OCI-LY1 (cell line): ENCODE measurements around the gene VPS35.

Experiments used
- H2AFZ ChIP-seq: fragments of 200-600 bp; sonication (generic), shearing (Covaris generic); 2 replicates; pipeline ENCODE4 v1.6.0; 2014; ENCODE audit warnings: antibody characterized with exemption, mild to moderate bottlenecking, low read length
- H3F3A ChIP-seq: fragments of 200-600 bp; sonication (generic), shearing (Covaris generic); 2 replicates; pipeline ENCODE4 v1.6.0; 2014; ENCODE audit warnings: mild to moderate bottlenecking, antibody characterized with exemption, low read length, moderate library complexity; ENCODE audit not compliant: insufficient read depth
- H3K27ac ChIP-seq: fragments of 200-600 bp; sonication (generic); 2 replicates; pipeline ENCODE4 v1.5.1; 2014; ENCODE audit warnings: low read length, mixed run types, mild to moderate bottlenecking, low read depth; ENCODE audit not compliant: poor library complexity, severe bottlenecking
- H3K27me3 ChIP-seq: fragments of 200-600 bp; sonication (generic); 2 replicates; pipeline ENCODE4 v1.6.0; 2014; ENCODE audit warnings: antibody characterized with exemption, mild to moderate bottlenecking, low read length, moderate library complexity; ENCODE audit not compliant: insufficient read depth
- H3K36me3 ChIP-seq: fragments of 200-600 bp; sonication (generic); 2 replicates; pipeline ENCODE4 v1.6.1; 2014; ENCODE audit warnings: mild to moderate bottlenecking, antibody characterized with exemption, low read length, moderate library complexity, mixed read lengths; ENCODE audit not compliant: insufficient read depth
- H3K4me1 ChIP-seq: fragments of 200-600 bp; sonication (generic); 2 replicates; pipeline ENCODE4 v1.5.1; 2014; ENCODE audit warnings: mild to moderate bottlenecking, low read length, moderate library complexity; ENCODE audit not compliant: insufficient read depth, severe bottlenecking
- H3K4me2 ChIP-seq: fragments of 200-600 bp; sonication (generic), shearing (Covaris generic); 2 replicates; pipeline ENCODE4 v1.6.1; 2014; ENCODE audit warnings: low read length
- H3K4me3 ChIP-seq: fragments of 200-600 bp; sonication (generic); 2 replicates; pipeline ENCODE4 v1.5.1; 2014; ENCODE audit warnings: low read length, low read depth, mild to moderate bottlenecking, mixed read lengths; ENCODE audit not compliant: poor library complexity, severe bottlenecking
- H3K79me2 ChIP-seq: fragments of 200-600 bp; shearing (Covaris generic); 2 replicates; pipeline ENCODE4 v1.6.1; 2016; ENCODE audit warnings: mixed run types, low read length, mixed read lengths; ENCODE audit not compliant: insufficient read depth
- H3K9ac ChIP-seq: fragments of 200-600 bp; sonication (generic), shearing (Covaris generic); 2 replicates; pipeline ENCODE4 v1.6.1; 2014; ENCODE audit warnings: mild to moderate bottlenecking, low read length, mixed read lengths
- H3K9me2 ChIP-seq: fragments of 200-600 bp; sonication (generic), shearing (Covaris generic); 2 replicates; pipeline ENCODE4 v1.6.1; 2014; ENCODE audit warnings: low read depth, mild to moderate bottlenecking, low read length, mixed read lengths
- H3K9me3 ChIP-seq: fragments of 200-600 bp; shearing (Covaris generic); 2 replicates; pipeline ENCODE4 v1.6.1; 2014; ENCODE audit warnings: low read length, mixed read lengths
- H4K20me1 ChIP-seq: fragments of 200-600 bp; sonication (generic), shearing (Covaris generic); 2 replicates; pipeline ENCODE4 v1.6.0; 2016; ENCODE audit warnings: mild to moderate bottlenecking, low read length; ENCODE audit not compliant: insufficient read depth
- CTCF ChIP-seq: fragments of 200-600 bp; sonication (generic), shearing (Covaris generic); IDR thresholded peaks from 2 replicates; pipeline ENCODE4 v1.5.1; 2017; ENCODE audit warnings: mild to moderate bottlenecking, antibody characterized with exemption, low read length, moderate library complexity, mixed read lengths
- EZH2 ChIP-seq: fragments of 200-600 bp; sonication (generic), shearing (Covaris generic); IDR thresholded peaks from 2 replicates; pipeline ENCODE4 v1.8.0; 2017; ENCODE audit warnings: borderline replicate concordance, mixed run types, mild to moderate bottlenecking, antibody characterized with exemption, low read length, moderate library complexity, mixed read lengths

The VPS35 gene

GRCh38 chr16:46651305-46651704, 37.7 kb downstream of the VPS35 start:
- Histone ChIP-seq H3K27ac (no peak overlapping the region), H3K9me2 (no peaks in the 10 kb centered on the region)
- TF ChIP-seq EZH2 = no peak
- TF ChIP-seq CTCF = no peak

DNA sequence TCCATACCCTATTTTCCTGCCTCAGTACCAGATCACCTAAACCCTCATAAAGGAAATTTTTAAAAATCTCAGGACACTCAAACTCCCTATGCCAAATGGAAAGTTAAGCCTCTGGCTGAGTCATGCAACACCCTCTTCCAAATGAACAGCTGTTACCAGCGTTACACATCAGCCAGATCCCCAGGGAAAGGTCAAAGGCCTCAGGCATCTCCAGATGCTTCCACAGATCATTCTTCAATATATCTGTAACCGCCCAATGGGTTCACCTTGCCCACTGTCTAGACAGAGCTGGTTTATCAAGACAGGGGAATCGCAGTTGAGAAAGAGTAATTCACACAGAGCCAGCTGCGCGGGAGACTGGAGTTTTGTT, 38.7 kb downstream of the VPS35 start:
- H3K27me3 ChIP-seq = no peaks in the 10 kb centered on the region
- no peak overlapping the region for H3K27ac ChIP-seq
- H3K9me2 ChIP-seq = no peaks in the 10 kb centered on the region
- H3K79me2 ChIP-seq = no peaks in the 10 kb centered on the region
- H3K9ac ChIP-seq = no peak overlapping the region
- no peak overlapping the region for H2AFZ ChIP-seq
- H3K4me1 ChIP-seq = no peaks in the 10 kb centered on the region
- no peaks in the 10 kb centered on the region for H3K9me3 ChIP-seq
- no peak overlapping the region for H3K4me3 ChIP-seq
- TF ChIP-seq EZH2 (no peak), CTCF (no peak)
- H3K4me2 ChIP-seq = no peak overlapping the region
- no peaks in the 10 kb centered on the region for H4K20me1 ChIP-seq
- H3F3A ChIP-seq = no peaks in the 10 kb centered on the region
- H3K36me3 ChIP-seq = no peaks in the 10 kb centered on the region

More at GRCh38 chr16:46651305-46651704, 37.7 kb downstream of the VPS35 start:
- Histone ChIP-seq H3K4me3 (no peak overlapping the region), H4K20me1 (no peaks in the 10 kb centered on the region), H2AFZ (no peak overlapping the region), H3K27me3 (no peaks in the 10 kb centered on the region), H3K9me3 (no peaks in the 10 kb centered on the region), H3K4me2 (no peak overlapping the region), H3K36me3 (no peaks in the 10 kb centered on the region), H3K4me1 (no peaks in the 10 kb centered on the region), H3K79me2 (no peaks in the 10 kb centered on the region), H3F3A (no peaks in the 10 kb centered on the region), H3K9ac (no peak overlapping the region)

DNA sequence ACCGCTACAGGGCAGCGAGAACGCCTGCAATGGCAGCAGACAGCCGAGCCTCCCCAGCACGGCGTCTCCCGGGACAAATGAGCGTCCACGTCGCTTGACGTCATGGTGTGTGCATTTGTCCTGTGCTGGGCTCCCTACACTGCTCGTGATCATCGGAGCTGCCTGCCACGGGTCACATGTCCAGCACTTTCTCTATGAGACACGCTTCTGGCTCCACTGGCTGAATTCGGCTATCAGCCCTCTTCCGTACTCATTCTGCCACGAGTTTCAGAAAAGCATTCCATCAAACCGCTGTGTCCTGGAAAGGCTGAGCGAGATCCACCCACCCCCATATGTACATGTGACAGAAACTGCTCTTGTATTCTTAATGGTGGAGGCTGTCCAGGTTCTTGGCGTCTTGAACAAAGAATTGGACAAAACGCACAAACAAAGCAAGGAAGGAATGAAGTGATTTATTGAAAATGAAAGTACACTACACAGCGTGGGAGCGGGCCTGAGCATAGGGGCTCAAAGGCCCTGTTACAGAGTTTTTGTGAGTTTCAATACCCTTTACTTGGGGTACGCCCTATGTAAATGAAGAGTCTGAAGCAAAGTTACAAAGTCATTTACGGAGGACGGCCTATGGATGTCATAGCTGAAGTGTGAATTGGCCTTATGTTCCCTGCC, 39.3 kb downstream of the VPS35 start:
- Histone ChIP-seq H3K27me3 (no peaks in the 10 kb centered on the region), H3F3A (no peaks in the 10 kb centered on the region), H2AFZ (no peak overlapping the region), H3K79me2 (no peaks in the 10 kb centered on the region), H3K4me2 (no peak overlapping the region), H3K36me3 (no peaks in the 10 kb centered on the region), H3K4me1 (no peaks in the 10 kb centered on the region), H3K9me3 (no peaks in the 10 kb centered on the region), H3K9ac (no peak overlapping the region), H3K9me2 (no peaks in the 10 kb centered on the region), H3K4me3 (no peak overlapping the region), H3K27ac (no peak overlapping the region), H4K20me1 (no peaks in the 10 kb centered on the region)
- no peak for TF ChIP-seq EZH2
- no peak for TF ChIP-seq CTCF
